ENCODE data around the gene MS4A5.

The MS4A5 gene

GRCh38 chr11:60485987-60486386 is 56.6 kb downstream of the MS4A5 start:
- peak; percentile 53 for DNase-seq

GRCh38 chr11:60492488-60493009 is 63.2 kb downstream of the MS4A5 start, which contains the start of gene MS4A12:
TSS of gene MS4A12 (plus strand) at chr11:60492778. CDS start at chr11:60497319, 4,541 bp downstream.
- no peak for DNase-seq

- DNase-seq: no peak
Measured at GRCh38 chr11:60493454-60493853, 64.1 kb downstream of the MS4A5 start.
